Astrocyte (in vitro differentiated cells and primary cell): ENCODE results near the gene DCAF12. TPM values are rescaled to one million over a fixed set of nuclear protein-coding genes. Genes with fewer than 3 reads are reported as not detected.

ENCODE experiments used
- DNase-seq: peaks from one replicate; pipeline ENCODE4 v3.0.0-alpha.2; 2010; ENCODE audit warnings: low read depth
- FAIRE-seq: peaks from 2 replicates; lab custom pipeline; 2011; peaks lifted over from hg19 to GRCh38; lab: Jason Lieb, UNC
- H2AFZ ChIP-seq: 2 replicates; pipeline ENCODE4 v1.6.0; 2012; ENCODE audit warnings: low read depth, low read length, inconsistent platforms
- H3K27ac ChIP-seq: 2 replicates; pipeline ENCODE4 v1.5.1; 2011; ENCODE audit warnings: low read depth, low read length, inconsistent platforms
- H3K27me3 ChIP-seq: 2 replicates; pipeline ENCODE4 v1.6.0; 2011; ENCODE audit warnings: low read length, inconsistent platforms; ENCODE audit not compliant: insufficient read depth
- H3K36me3 ChIP-seq: 2 replicates; pipeline ENCODE4 v1.5.1; 2011; ENCODE audit warnings: low read length, inconsistent platforms; ENCODE audit not compliant: insufficient read depth
- H3K4me1 ChIP-seq: 2 replicates; pipeline ENCODE4 v1.5.1; 2011; ENCODE audit warnings: low read length, inconsistent platforms; ENCODE audit not compliant: insufficient read depth
- H3K4me2 ChIP-seq: 2 replicates; pipeline ENCODE4 v1.6.0; 2012; ENCODE audit warnings: low read length, inconsistent platforms
- H3K4me3 ChIP-seq: 2 replicates; pipeline ENCODE4 v1.5.1; 2011; ENCODE audit warnings: low read depth, mild to moderate bottlenecking, low read length, inconsistent platforms; ENCODE audit not compliant: insufficient read depth
- H3K79me2 ChIP-seq: 2 replicates; pipeline ENCODE4 v1.6.0; 2012; ENCODE audit warnings: mild to moderate bottlenecking, low read length, inconsistent platforms; ENCODE audit not compliant: insufficient read depth
- H3K9ac ChIP-seq: 2 replicates; pipeline ENCODE4 v1.6.0; 2012; ENCODE audit warnings: mild to moderate bottlenecking, low read length, inconsistent platforms
- H3K9me3 ChIP-seq: 2 replicates; pipeline ENCODE4 v1.5.1; 2012; ENCODE audit warnings: low read depth, mild to moderate bottlenecking, low read length, inconsistent platforms; ENCODE audit not compliant: insufficient read depth
- H4K20me1 ChIP-seq: 2 replicates; pipeline ENCODE4 v1.6.0; 2012; ENCODE audit warnings: low read length, inconsistent platforms; ENCODE audit not compliant: insufficient read depth
- H3K27ac Mint-ChIP-seq: one replicate; pipeline ENCODE4 v1.8.0; 2021; ENCODE audit warnings: mild to moderate bottlenecking, mixed read lengths; ENCODE audit not compliant: unreplicated experiment
- H3K27me3 Mint-ChIP-seq: one replicate; pipeline ENCODE4 v1.8.0; 2021; ENCODE audit warnings: low read depth, mixed read lengths; ENCODE audit not compliant: unreplicated experiment
- H3K36me3 Mint-ChIP-seq: one replicate; pipeline ENCODE4 v1.8.0; 2021; ENCODE audit warnings: low read depth, mixed read lengths; ENCODE audit not compliant: unreplicated experiment
- H3K4me1 Mint-ChIP-seq: one replicate; pipeline ENCODE4 v1.8.0; 2021; ENCODE audit warnings: low read depth, mixed read lengths; ENCODE audit not compliant: unreplicated experiment
- H3K4me3 Mint-ChIP-seq: one replicate; pipeline ENCODE4 v1.8.0; 2021; ENCODE audit warnings: mild to moderate bottlenecking, moderate library complexity, mixed read lengths; ENCODE audit not compliant: unreplicated experiment
- H3K9me3 Mint-ChIP-seq: one replicate; pipeline ENCODE4 v1.8.0; 2021; ENCODE audit warnings: mild to moderate bottlenecking, mixed read lengths; ENCODE audit not compliant: unreplicated experiment
- CTCF ChIP-seq: IDR thresholded peaks from 2 replicates; pipeline ENCODE4 v1.5.1; 2011; ENCODE audit warnings: low read depth, mild to moderate bottlenecking, inconsistent platforms, low read length, moderate library complexity; ENCODE audit not compliant: insufficient read depth
- EZH2 ChIP-seq: IDR thresholded peaks from 2 replicates; pipeline ENCODE4 v1.6.1; 2012; ENCODE audit warnings: mild to moderate bottlenecking, low read length, inconsistent platforms; ENCODE audit not compliant: insufficient read depth
- total RNA-seq: library from RNA; stranded (reverse); gene quantifications from 2 replicates; pipeline ENCODE4 v1.2.1, GENCODE V29; 2021

Gene DCAF12
- total RNA-seq, 1 donor from 2014 or later = 36.0 TPM

- H3K27me3 Mint-ChIP-seq = no peaks in the 10 kb centered on the region
- no peak overlapping the region for H2AFZ ChIP-seq
- H3K4me3 Mint-ChIP-seq = no peak overlapping the region
- H3K4me2 ChIP-seq = no peak overlapping the region
- no peaks in the 10 kb centered on the region for H3K4me1 ChIP-seq
- H3K27me3 ChIP-seq = no peaks in the 10 kb centered on the region
- H3K27ac ChIP-seq = no peak overlapping the region
- FAIRE-seq (no peak), DNase-seq (no peak)
- H3K9me3 Mint-ChIP-seq = no peaks in the 10 kb centered on the region
- TF ChIP-seq EZH2 (no peak), CTCF (no peak)
- no peak overlapping the region for H3K27ac Mint-ChIP-seq
- no peaks in the 10 kb centered on the region for H3K9me3 ChIP-seq
- H3K36me3 Mint-ChIP-seq = no peaks in the 10 kb centered on the region
- H3K9ac ChIP-seq = no peak overlapping the region
- no peaks in the 10 kb centered on the region for H3K36me3 ChIP-seq
- H3K4me3 ChIP-seq = no peak overlapping the region
- no peaks in the 10 kb centered on the region for H4K20me1 ChIP-seq
- no peaks in the 10 kb centered on the region for H3K79me2 ChIP-seq
- H3K4me1 Mint-ChIP-seq = no peaks in the 10 kb centered on the region
Measured at GRCh38 chr9:34170237-34170991, 43.9 kb upstream of the DCAF12 start.

GRCh38 chr9:34169125-34169524 lies 42.6 kb upstream of the DCAF12 start:
- H3K4me3 Mint-ChIP-seq = no peak overlapping the region
- Histone ChIP-seq H3K4me1 (no peaks in the 10 kb centered on the region), H3K27me3 (no peaks in the 10 kb centered on the region), H4K20me1 (no peaks in the 10 kb centered on the region), H3K27ac (no peak overlapping the region), H3K4me2 (no peak overlapping the region), H3K36me3 (no peaks in the 10 kb centered on the region), H3K9me3 (no peaks in the 10 kb centered on the region), H3K4me3 (no peak overlapping the region), H2AFZ (no peak overlapping the region), H3K79me2 (no peaks in the 10 kb centered on the region), H3K9ac (no peak overlapping the region)
- H3K4me1 Mint-ChIP-seq = no peaks in the 10 kb centered on the region
- no peak overlapping the region for H3K27ac Mint-ChIP-seq
- H3K9me3 Mint-ChIP-seq = no peaks in the 10 kb centered on the region
- H3K36me3 Mint-ChIP-seq = no peaks in the 10 kb centered on the region
- FAIRE-seq = no peak
- no peak for DNase-seq
- TF ChIP-seq CTCF = no peak
- TF ChIP-seq EZH2 = no peak
- no peaks in the 10 kb centered on the region for H3K27me3 Mint-ChIP-seq

- Mint-ChIP-seq H3K4me1 (peaks cover 4% of the 10 kb centered on the region), H3K36me3 (no peaks in the 10 kb centered on the region), H3K9me3 (no peaks in the 10 kb centered on the region), H3K4me3 (no peak overlapping the region), H3K27me3 (no peaks in the 10 kb centered on the region), H3K27ac (no peak overlapping the region)
- Histone ChIP-seq H3K9me3 (no peaks in the 10 kb centered on the region), H3K27ac (no peak overlapping the region), H3K27me3 (no peaks in the 10 kb centered on the region), H2AFZ (no peak overlapping the region), H3K9ac (no peak overlapping the region), H3K36me3 (no peaks in the 10 kb centered on the region), H3K79me2 (no peaks in the 10 kb centered on the region), H4K20me1 (no peaks in the 10 kb centered on the region), H3K4me1 (peaks cover 14% of the 10 kb centered on the region), H3K4me2 (no peak overlapping the region), H3K4me3 (no peak overlapping the region)
- FAIRE-seq (no peak), DNase-seq (peak; percentile 64)
- TF ChIP-seq EZH2 = no peak
- no peak for TF ChIP-seq CTCF
Measured at GRCh38 chr9:34163434-34163833, 36.9 kb upstream of the DCAF12 start.
